MM.1S (cell line): ENCODE results near the gene IL17C.
"Not testable (repeated sequence)": the region's sequence is repeated elsewhere in the genome, so short reads cannot be mapped to it uniquely, and the experiment has no call there.

Experiments
- DNase-seq: peaks from one replicate; pipeline ENCODE4 v3.0.0-alpha.2; 2015
- H2AFZ ChIP-seq: fragments of 300-600 bp; sonication (generic); 2 replicates; pipeline ENCODE4 v1.6.0; 2016; ENCODE audit warnings: antibody characterized with exemption, low read length
- H3F3A ChIP-seq: fragments of 300-600 bp; sonication (generic); 2 replicates; pipeline ENCODE4 v1.6.1; 2016; ENCODE audit warnings: mild to moderate bottlenecking, antibody characterized with exemption, low read length, moderate library complexity, mixed read lengths; ENCODE audit not compliant: insufficient read depth
- H3K27ac ChIP-seq: fragments of 300-600 bp; sonication (generic); 2 replicates; pipeline ENCODE4 v1.5.1; 2016; ENCODE audit warnings: mild to moderate bottlenecking, low read length
- H3K27me3 ChIP-seq: fragments of 300-600 bp; sonication (generic); replicated peaks from 2 replicates; pipeline ENCODE4 v1.6.0; 2016; ENCODE audit warnings: low read length; ENCODE audit not compliant: insufficient read depth
- H3K36me3 ChIP-seq: fragments of 300-600 bp; sonication (generic); replicated peaks from 2 replicates; pipeline ENCODE4 v1.6.1; 2016; ENCODE audit warnings: mild to moderate bottlenecking, low read length, mixed read lengths; ENCODE audit not compliant: insufficient read depth
- H3K4me1 ChIP-seq: fragments of 300-600 bp; sonication (generic); 2 replicates; pipeline ENCODE4 v1.6.1; 2016; ENCODE audit warnings: low read length, mixed read lengths
- H3K4me2 ChIP-seq: fragments of 300-600 bp; sonication (generic); 2 replicates; pipeline ENCODE4 v1.6.0; 2016; ENCODE audit warnings: low read depth, low read length
- H3K4me3 ChIP-seq: fragments of 300-600 bp; sonication (generic); 2 replicates; pipeline ENCODE4 v1.5.1; 2016; ENCODE audit warnings: low read length, mixed read lengths
- H3K79me2 ChIP-seq: fragments of 300-600 bp; sonication (generic); 2 replicates; pipeline ENCODE4 v1.6.1; 2016; ENCODE audit warnings: mixed run types, low read length, mixed read lengths
- H3K9ac ChIP-seq: fragments of 300-600 bp; sonication (generic); 2 replicates; pipeline ENCODE4 v1.6.1; 2016; ENCODE audit warnings: low read length, mixed read lengths
- H3K9me2 ChIP-seq: fragments of 300-600 bp; sonication (generic); replicated peaks from 2 replicates; pipeline ENCODE4 v1.6.1; 2016; ENCODE audit warnings: mild to moderate bottlenecking, low read length, mixed read lengths; ENCODE audit not compliant: insufficient read depth
- H3K9me3 ChIP-seq: fragments of 300-600 bp; sonication (generic); replicated peaks from 2 replicates; pipeline ENCODE4 v1.6.1; 2016; ENCODE audit warnings: mild to moderate bottlenecking, low read length, mixed read lengths; ENCODE audit not compliant: insufficient read depth
- H4K20me1 ChIP-seq: fragments of 300-600 bp; sonication (generic); 2 replicates; pipeline ENCODE4 v1.6.1; 2016; ENCODE audit warnings: mild to moderate bottlenecking, low read length, moderate library complexity, mixed read lengths; ENCODE audit not compliant: insufficient read depth
- EZH2 ChIP-seq: fragments of 300-600 bp; sonication (generic); optimal IDR thresholded peaks from 2 replicates; pipeline ENCODE3; 2017; ENCODE audit warnings: low read depth, mild to moderate bottlenecking, antibody characterized with exemption, low read length, mixed read lengths
- EZH2phosphoT487 ChIP-seq: fragments of 300-600 bp; sonication (generic); IDR thresholded peaks from 2 replicates; pipeline ENCODE4 v1.6.1; 2018; ENCODE audit warnings: antibody characterized with exemption, low read length
- TF ChIP-seq, protein P1 (sequence below): fragments of 300-600 bp; sonication (generic); IDR thresholded peaks from 2 replicates; pipeline ENCODE4 v1.5.1; 2016; ENCODE audit warnings: antibody characterized with exemption, low read length, mixed read lengths

The IL17C gene

GRCh38 chr16:88605186-88606147, 32.9 kb upstream of the IL17C start:
- no peak for DNase-seq
- no peaks in the 10 kb centered on the region for H3K9me3 ChIP-seq
- no peak overlapping the region for H3K9ac ChIP-seq
- H3K27ac ChIP-seq, result no peak overlapping the region
- H3K79me2 ChIP-seq, result no peaks in the 10 kb centered on the region; the same call in 1 of the 2 replicates
- no peaks in the 10 kb centered on the region for H3F3A ChIP-seq
- no peak overlapping the region for H2AFZ ChIP-seq
- H3K4me2 ChIP-seq, result no peak overlapping the region
- H3K27me3 ChIP-seq, result no peaks in the 10 kb centered on the region
- no peaks in the 10 kb centered on the region for H3K4me1 ChIP-seq
- H4K20me1 ChIP-seq, result no peaks in the 10 kb centered on the region
- H3K4me3 ChIP-seq, result no peak overlapping the region
- no peaks in the 10 kb centered on the region for H3K36me3 ChIP-seq
- no peaks in the 10 kb centered on the region for H3K9me2 ChIP-seq
- TF ChIP-seq EZH2, result no peak
- no peak for TF ChIP-seq EZH2phosphoT487
- TF ChIP-seq, protein P1, sequence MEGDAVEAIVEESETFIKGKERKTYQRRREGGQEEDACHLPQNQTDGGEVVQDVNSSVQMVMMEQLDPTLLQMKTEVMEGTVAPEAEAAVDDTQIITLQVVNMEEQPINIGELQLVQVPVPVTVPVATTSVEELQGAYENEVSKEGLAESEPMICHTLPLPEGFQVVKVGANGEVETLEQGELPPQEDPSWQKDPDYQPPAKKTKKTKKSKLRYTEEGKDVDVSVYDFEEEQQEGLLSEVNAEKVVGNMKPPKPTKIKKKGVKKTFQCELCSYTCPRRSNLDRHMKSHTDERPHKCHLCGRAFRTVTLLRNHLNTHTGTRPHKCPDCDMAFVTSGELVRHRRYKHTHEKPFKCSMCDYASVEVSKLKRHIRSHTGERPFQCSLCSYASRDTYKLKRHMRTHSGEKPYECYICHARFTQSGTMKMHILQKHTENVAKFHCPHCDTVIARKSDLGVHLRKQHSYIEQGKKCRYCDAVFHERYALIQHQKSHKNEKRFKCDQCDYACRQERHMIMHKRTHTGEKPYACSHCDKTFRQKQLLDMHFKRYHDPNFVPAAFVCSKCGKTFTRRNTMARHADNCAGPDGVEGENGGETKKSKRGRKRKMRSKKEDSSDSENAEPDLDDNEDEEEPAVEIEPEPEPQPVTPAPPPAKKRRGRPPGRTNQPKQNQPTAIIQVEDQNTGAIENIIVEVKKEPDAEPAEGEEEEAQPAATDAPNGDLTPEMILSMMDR, result no peak

- Histone ChIP-seq H3K4me2 (no peak overlapping the region), H3K4me1 (no peaks in the 10 kb centered on the region), H3K27me3 (no peaks in the 10 kb centered on the region), H3K9me3 (no peaks in the 10 kb centered on the region), H3K36me3 (no peaks in the 10 kb centered on the region), H3K9ac (no peak overlapping the region), H3F3A (no peaks in the 10 kb centered on the region), H3K27ac (no peak overlapping the region), H3K79me2 (no peaks in the 10 kb centered on the region), H3K4me3 (no peak overlapping the region), H4K20me1 (no peaks in the 10 kb centered on the region), H2AFZ (no peak overlapping the region), H3K9me2 (no peaks in the 10 kb centered on the region)
- DNase-seq, result no peak
- TF ChIP-seq EZH2phosphoT487 (no peak), EZH2 (no peak)
- TF ChIP-seq, protein P1, result no peak
Observed at GRCh38 chr16:88606148-88606757, 32.1 kb upstream of the IL17C start.

GRCh38 chr16:88608076-88608475, 30.3 kb upstream of the IL17C start:
- H3K4me3 ChIP-seq, result no peak overlapping the region
- H3K79me2 ChIP-seq, result no peaks in the 10 kb centered on the region
- H3K4me1 ChIP-seq, result no peaks in the 10 kb centered on the region
- DNase-seq, result no peak
- H3K9me3 ChIP-seq, result no peaks in the 10 kb centered on the region
- H3K27me3 ChIP-seq, result no peaks in the 10 kb centered on the region
- no peak overlapping the region for H2AFZ ChIP-seq
- no peak overlapping the region for H3K27ac ChIP-seq
- no peaks in the 10 kb centered on the region for H3F3A ChIP-seq
- H3K4me2 ChIP-seq, result no peak overlapping the region
- H3K9me2 ChIP-seq, result no peaks in the 10 kb centered on the region
- TF ChIP-seq EZH2phosphoT487 (no peak), EZH2 (no peak)
- TF ChIP-seq, protein P1, result no peak
- H3K36me3 ChIP-seq, result no peaks in the 10 kb centered on the region
- H3K9ac ChIP-seq, result no peak overlapping the region
- no peaks in the 10 kb centered on the region for H4K20me1 ChIP-seq

GRCh38 chr16:88609426-88609825, 28.9 kb upstream of the IL17C start:
- not testable (repeated sequence) for DNase-seq, H3K4me1 ChIP-seq, H2AFZ ChIP-seq, H3K27ac ChIP-seq, H3F3A ChIP-seq, H3K9me2 ChIP-seq, H4K20me1 ChIP-seq, H3K79me2 ChIP-seq, H3K27me3 ChIP-seq, H3K4me2 ChIP-seq, H3K9ac ChIP-seq, H3K9me3 ChIP-seq, H3K36me3 ChIP-seq, H3K4me3 ChIP-seq
